NCI-H345 treated with DMSO at 0.1 percent for 48 hours (cell line): Measurements from ENCODE around the gene ADTRP.

ENCODE experiments used
- DNase-seq: peaks from one replicate; lab custom pipeline; 2025; ENCODE audit not compliant: unreplicated experiment; lab: John Stamatoyannopoulos, UW

The ADTRP gene

GRCh38 chr6:11758878-11759277, 19.7 kb downstream of the ADTRP start:
- DNase-seq: no peak

GRCh38 chr6:11756726-11757125, 21.9 kb downstream of the ADTRP start:
- DNase-seq: no peak

- DNase-seq: no peak
Observed at GRCh38 chr6:11756292-11756691, 22.3 kb downstream of the ADTRP start.

GRCh38 chr6:11755725-11756124, 22.9 kb downstream of the ADTRP start:
- DNase-seq: no peak

GRCh38 chr6:11754625-11755271, 23.9 kb downstream of the ADTRP start:
- DNase-seq: no peak

GRCh38 chr6:11753798-11754197, 24.8 kb downstream of the ADTRP start:
- no peak for DNase-seq

- no peak for DNase-seq
Observed at GRCh38 chr6:11752360-11752759, 26.2 kb downstream of the ADTRP start.

- no peak for DNase-seq
Observed at GRCh38 chr6:11750682-11751081, 27.9 kb downstream of the ADTRP start.

GRCh38 chr6:11748591-11749210, 29.9 kb downstream of the ADTRP start:
- DNase-seq: no peak

GRCh38 chr6:11747021-11747420, 31.6 kb downstream of the ADTRP start:
- no peak for DNase-seq

- no peak for DNase-seq
Observed at GRCh38 chr6:11744753-11745152, 33.9 kb downstream of the ADTRP start.

- no peak for DNase-seq
Observed at GRCh38 chr6:11744101-11744500, 34.5 kb downstream of the ADTRP start.

- no peak for DNase-seq
Observed at GRCh38 chr6:11740875-11741274, 37.7 kb downstream of the ADTRP start.

- no peak for DNase-seq
Observed at GRCh38 chr6:11738661-11739375, 39.8 kb downstream of the ADTRP start.

- no peak for DNase-seq
Observed at GRCh38 chr6:11738234-11738633, 40.4 kb downstream of the ADTRP start.

GRCh38 chr6:11736601-11737000, 42.0 kb downstream of the ADTRP start:
- no peak for DNase-seq

GRCh38 chr6:11734861-11735613, 43.6 kb downstream of the ADTRP start:
- DNase-seq: no peak

GRCh38 chr6:11732036-11732631, 46.5 kb downstream of the ADTRP start:
- no peak for DNase-seq

GRCh38 chr6:11731423-11731822, 47.2 kb downstream of the ADTRP start:
- DNase-seq: no peak

- DNase-seq: no peak
Observed at GRCh38 chr6:11730641-11731040, 48.0 kb downstream of the ADTRP start.

GRCh38 chr6:11729076-11729475, 49.5 kb downstream of the ADTRP start:
- DNase-seq: no peak
